WTC11 (cell line): ENCODE results near the gene PLXDC2. TPM values are rescaled to one million over a fixed set of nuclear protein-coding genes. Genes with fewer than 3 reads are reported as not detected.

Experiments used
- ATAC-seq: fragments of 200-7000 bp; cut with Tn5 transposase; 2 replicates; pipeline ENCODE4 v1.10.0; 2021; ENCODE audit warnings: mild to moderate bottlenecking, moderate library complexity
- CTCF ChIA-PET: fragments of 300-600 bp; sonication (Branson Sonifier 250); formaldehyde crosslinking; loops from one replicate; lab custom pipeline; 2021; ENCODE audit warnings: antibody characterized with exemption; lab: Charles Lee
- POLR2A ChIA-PET: fragments of 350-600 bp; sonication (Branson Sonifier 250); formaldehyde crosslinking; loops from one replicate; lab custom pipeline; 2021; ENCODE audit warnings: antibody characterized with exemption; lab: Charles Lee
- DNase-seq: peaks from one replicate; pipeline ENCODE4 v3.0.0; 2021; ENCODE audit warnings: low spot score
- H3K27ac Mint-ChIP-seq: 2 replicates; pipeline ENCODE4 v1.8.0; 2021; ENCODE audit warnings: mixed read lengths
- H3K27me3 Mint-ChIP-seq: 2 replicates; pipeline ENCODE4 v1.8.0; 2021; ENCODE audit warnings: low read depth, mild to moderate bottlenecking, moderate library complexity, mixed read lengths
- H3K36me3 Mint-ChIP-seq: 2 replicates; pipeline ENCODE4 v1.8.0; 2021; ENCODE audit warnings: mixed read lengths
- H3K4me1 Mint-ChIP-seq: 2 replicates; pipeline ENCODE4 v1.8.0; 2022; ENCODE audit warnings: mixed read lengths
- H3K4me3 Mint-ChIP-seq: 2 replicates; pipeline ENCODE4 v1.8.0; 2021; ENCODE audit warnings: mild to moderate bottlenecking, moderate library complexity, mixed read lengths
- H3K9me3 Mint-ChIP-seq: 2 replicates; pipeline ENCODE4 v1.8.0; 2021; ENCODE audit warnings: mixed read lengths
- CREB1 ChIP-seq: sonication (generic); formaldehyde crosslinking; IDR thresholded peaks from 2 replicates; pipeline ENCODE4 v1.8.0; 2023; ENCODE audit warnings: mild to moderate bottlenecking, missing genetic modification reagents
- ESRRA ChIP-seq: sonication (generic); formaldehyde crosslinking; IDR thresholded peaks from 2 replicates; pipeline ENCODE4 v1.8.1; 2022; ENCODE audit warnings: mild to moderate bottlenecking, missing genetic modification reagents, borderline replicate concordance
- ETV6 ChIP-seq: sonication (generic); formaldehyde crosslinking; IDR thresholded peaks from 2 replicates; pipeline ENCODE4 v1.8.1; 2022; ENCODE audit warnings: mild to moderate bottlenecking, missing genetic modification reagents
- FOXK1 ChIP-seq: sonication (generic); formaldehyde crosslinking; IDR thresholded peaks from 2 replicates; pipeline ENCODE4 v1.8.0; 2022; ENCODE audit warnings: mild to moderate bottlenecking, moderate library complexity, missing genetic modification reagents
- GRHL2 ChIP-seq: fragments of 250-450 bp; sonication (Bioruptor Pico); IDR thresholded peaks from 2 replicates; pipeline ENCODE4 v1.8.0; 2022; ENCODE audit warnings: mild to moderate bottlenecking, moderate library complexity; ENCODE audit not compliant: insufficient replicate concordance, severe bottlenecking
- HMGA2 ChIP-seq: fragments of 250-450 bp; sonication (Bioruptor Pico); IDR thresholded peaks from 2 replicates; pipeline ENCODE4 v1.4.0; 2021; ENCODE audit warnings: mild to moderate bottlenecking, moderate library complexity
- JAZF1 ChIP-seq: fragments of 250-450 bp; sonication (Bioruptor Pico); IDR thresholded peaks from 2 replicates; pipeline ENCODE4 v1.9.0; 2021; ENCODE audit warnings: moderate library complexity, mild to moderate bottlenecking, inconsistent platforms
- MXD4 ChIP-seq: fragments of 250-450 bp; sonication (Bioruptor Pico); IDR thresholded peaks from 2 replicates; pipeline ENCODE4 v1.8.0; 2021; ENCODE audit warnings: mild to moderate bottlenecking, moderate library complexity, borderline replicate concordance
- MYBL2 ChIP-seq: sonication (generic); formaldehyde crosslinking; IDR thresholded peaks from 2 replicates; pipeline ENCODE4 v1.8.1; 2023; ENCODE audit warnings: mild to moderate bottlenecking, moderate library complexity, missing genetic modification reagents
- NFE2L1 ChIP-seq: sonication (generic); formaldehyde crosslinking; IDR thresholded peaks from 2 replicates; pipeline ENCODE4 v1.8.1; 2023; ENCODE audit warnings: missing genetic modification reagents
- NR2C2 ChIP-seq: sonication (generic); formaldehyde crosslinking; IDR thresholded peaks from 2 replicates; pipeline ENCODE4 v1.8.0; 2022; ENCODE audit warnings: mild to moderate bottlenecking, missing genetic modification reagents
- OVOL2 ChIP-seq: fragments of 250-450 bp; sonication (Bioruptor Pico); IDR thresholded peaks from 2 replicates; pipeline ENCODE4 v1.9.0; 2021; ENCODE audit warnings: mild to moderate bottlenecking, borderline replicate concordance
- RELA ChIP-seq: sonication (generic); formaldehyde crosslinking; IDR thresholded peaks from 2 replicates; pipeline ENCODE4 v1.8.1; 2022; ENCODE audit warnings: missing genetic modification reagents, mild to moderate bottlenecking, borderline replicate concordance
- TCF7 ChIP-seq: sonication (generic); formaldehyde crosslinking; IDR thresholded peaks from 2 replicates; pipeline ENCODE4 v1.8.0; 2022; ENCODE audit warnings: mild to moderate bottlenecking, low read depth, missing genetic modification reagents, moderate library complexity
- ZNF138 ChIP-seq: sonication (generic); formaldehyde crosslinking; conservative IDR thresholded peaks from 2 replicates; pipeline ENCODE4 v1.8.1; 2022; ENCODE audit warnings: mild to moderate bottlenecking, moderate library complexity, missing genetic modification reagents
- ZNF396 ChIP-seq: fragments of 250-450 bp; sonication (Bioruptor Pico); IDR thresholded peaks from 2 replicates; pipeline ENCODE4 v1.8.0; 2021; ENCODE audit warnings: mild to moderate bottlenecking, moderate library complexity, borderline replicate concordance
- total RNA-seq: library from RNA; stranded (reverse); gene quantifications from 3 replicates; pipeline ENCODE4 v1.2.3, GENCODE V29; 2021
- TF ChIP-seq, protein P1 (sequence below): sonication (generic); formaldehyde crosslinking; conservative IDR thresholded peaks from 2 replicates; pipeline ENCODE4 v1.8.1; 2022; ENCODE audit warnings: mild to moderate bottlenecking, missing genetic modification reagents
- TF ChIP-seq, protein P2 (sequence below): sonication (generic); formaldehyde crosslinking; IDR thresholded peaks from 2 replicates; pipeline ENCODE4 v1.8.0; 2022; ENCODE audit warnings: mild to moderate bottlenecking, missing genetic modification reagents
- TF ChIP-seq, protein P3 (sequence below): sonication (generic); formaldehyde crosslinking; IDR thresholded peaks from 2 replicates; pipeline ENCODE4 v1.8.0; 2023; ENCODE audit warnings: missing genetic modification reagents, mild to moderate bottlenecking, borderline replicate concordance
- TF ChIP-seq, protein P4 (sequence below): fragments of 250-450 bp; sonication (Bioruptor Pico); IDR thresholded peaks from 2 replicates; pipeline ENCODE4 v1.8.0; 2021; ENCODE audit warnings: mild to moderate bottlenecking
- TF ChIP-seq, protein P5 (sequence below): sonication (generic); formaldehyde crosslinking; conservative IDR thresholded peaks from 2 replicates; pipeline ENCODE4 v1.8.1; 2023; ENCODE audit warnings: mild to moderate bottlenecking, low read depth, missing genetic modification reagents, moderate library complexity

The PLXDC2 gene
- total RNA-seq, 1 experiment from 2014 or later: 31.7 TPM

DNA sequence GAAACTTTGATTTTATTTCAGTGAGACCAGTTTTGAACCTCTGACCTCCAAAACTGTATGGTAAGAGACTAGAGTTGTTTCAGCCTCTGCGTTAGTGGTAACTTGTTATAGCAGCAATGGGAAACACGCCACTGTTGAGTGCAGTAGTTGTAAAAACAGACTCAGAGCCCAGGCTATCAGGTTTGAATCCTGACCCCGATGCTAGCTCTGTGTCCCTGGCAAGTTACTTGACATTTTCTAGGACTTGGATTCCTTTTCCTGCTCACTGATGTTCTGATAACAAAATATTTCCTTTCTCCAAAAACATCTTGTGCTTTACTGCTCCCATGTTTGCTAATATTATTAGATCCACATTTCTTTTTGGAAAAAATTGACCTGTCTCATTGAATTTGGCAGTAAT lies 131.0 kb downstream of the PLXDC2 start:
- H3K27ac Mint-ChIP-seq: no peak overlapping the region
- peaks cover 14% of the 10 kb centered on the region for H3K4me1 Mint-ChIP-seq
- CTCF ChIA-PET: interaction anchor here (0.8 to 0.9 kb wide), 2 partner anchors 14 to 16 kb away, joined by 3 to 4 read pairs; no protein-coding TSS in a partner anchor
- TF ChIP-seq NFE2L1 (CRISPR knock-in tag) (no peak), ZNF396 (no peak), NR2C2 (no peak), JAZF1 (no peak)
- no peaks in the 10 kb centered on the region for H3K27me3 Mint-ChIP-seq
- H3K9me3 Mint-ChIP-seq: peaks cover 17% of the 10 kb centered on the region
- no peak overlapping the region for H3K4me3 Mint-ChIP-seq
- H3K36me3 Mint-ChIP-seq: peaks cover 21% of the 10 kb centered on the region
- POLR2A ChIA-PET: no interaction called here
- no peak for DNase-seq
- ATAC-seq: no peak

DNA sequence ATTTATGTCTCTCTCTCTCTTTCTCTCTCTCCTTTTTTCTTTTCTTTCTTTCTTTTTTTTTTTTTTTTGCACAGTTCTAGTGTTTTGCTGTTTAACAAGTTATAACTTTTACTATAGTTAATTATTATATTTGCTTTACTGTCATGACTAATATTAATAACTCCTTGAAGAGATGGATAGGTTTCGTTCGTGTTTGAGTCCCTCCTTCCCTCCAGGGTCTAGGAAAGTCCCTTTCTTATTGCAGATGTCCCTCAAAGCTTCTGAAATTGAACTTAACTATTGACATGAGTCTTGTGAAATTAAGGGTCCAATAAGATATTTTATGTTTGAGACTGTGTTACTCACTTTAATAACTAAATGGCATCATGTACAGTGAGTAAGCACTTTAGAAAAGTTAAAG lies 131.4 kb downstream of the PLXDC2 start:
- no peak for ATAC-seq
- H3K36me3 Mint-ChIP-seq: peaks cover 21% of the 10 kb centered on the region
- H3K27me3 Mint-ChIP-seq: no peaks in the 10 kb centered on the region
- DNase-seq: no peak
- H3K9me3 Mint-ChIP-seq: peaks cover 17% of the 10 kb centered on the region
- POLR2A ChIA-PET: interaction anchor here (0.7 kb wide), 1 partner anchor 107 kb away, joined by 4 read pairs; no protein-coding TSS in a partner anchor
- CTCF ChIA-PET: no interaction called here
- H3K4me3 Mint-ChIP-seq: no peak overlapping the region
- H3K27ac Mint-ChIP-seq: no peak overlapping the region
- H3K4me1 Mint-ChIP-seq: peaks cover 18% of the 10 kb centered on the region
- TF ChIP-seq, protein P1, sequence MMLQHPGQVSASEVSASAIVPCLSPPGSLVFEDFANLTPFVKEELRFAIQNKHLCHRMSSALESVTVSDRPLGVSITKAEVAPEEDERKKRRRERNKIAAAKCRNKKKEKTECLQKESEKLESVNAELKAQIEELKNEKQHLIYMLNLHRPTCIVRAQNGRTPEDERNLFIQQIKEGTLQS (CRISPR knock-in tag): no peak
- TF ChIP-seq, protein P2, sequence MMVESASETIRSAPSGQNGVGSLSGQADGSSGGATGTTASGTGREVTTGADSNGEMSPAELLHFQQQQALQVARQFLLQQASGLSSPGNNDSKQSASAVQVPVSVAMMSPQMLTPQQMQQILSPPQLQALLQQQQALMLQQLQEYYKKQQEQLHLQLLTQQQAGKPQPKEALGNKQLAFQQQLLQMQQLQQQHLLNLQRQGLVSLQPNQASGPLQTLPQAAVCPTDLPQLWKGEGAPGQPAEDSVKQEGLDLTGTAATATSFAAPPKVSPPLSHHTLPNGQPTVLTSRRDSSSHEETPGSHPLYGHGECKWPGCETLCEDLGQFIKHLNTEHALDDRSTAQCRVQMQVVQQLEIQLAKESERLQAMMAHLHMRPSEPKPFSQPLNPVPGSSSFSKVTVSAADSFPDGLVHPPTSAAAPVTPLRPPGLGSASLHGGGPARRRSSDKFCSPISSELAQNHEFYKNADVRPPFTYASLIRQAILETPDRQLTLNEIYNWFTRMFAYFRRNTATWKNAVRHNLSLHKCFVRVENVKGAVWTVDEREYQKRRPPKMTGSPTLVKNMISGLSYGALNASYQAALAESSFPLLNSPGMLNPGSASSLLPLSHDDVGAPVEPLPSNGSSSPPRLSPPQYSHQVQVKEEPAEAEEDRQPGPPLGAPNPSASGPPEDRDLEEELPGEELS (CRISPR knock-in tag): no peak
- TF ChIP-seq ETV6 (CRISPR knock-in tag) (no peak), MYBL2 (CRISPR knock-in tag) (no peak), ESRRA (CRISPR knock-in tag) (no peak), HMGA2 (no peak), ZNF396 (no peak), MXD4 (no peak), ZNF138 (no peak), GRHL2 (CRISPR knock-in tag) (no peak), FOXK1 (CRISPR knock-in tag) (no peak), RELA (no peak), CREB1 (CRISPR knock-in tag) (no peak), OVOL2 (CRISPR knock-in tag) (no peak), TCF7 (CRISPR knock-in tag) (no peak)
- TF ChIP-seq, protein P3, sequence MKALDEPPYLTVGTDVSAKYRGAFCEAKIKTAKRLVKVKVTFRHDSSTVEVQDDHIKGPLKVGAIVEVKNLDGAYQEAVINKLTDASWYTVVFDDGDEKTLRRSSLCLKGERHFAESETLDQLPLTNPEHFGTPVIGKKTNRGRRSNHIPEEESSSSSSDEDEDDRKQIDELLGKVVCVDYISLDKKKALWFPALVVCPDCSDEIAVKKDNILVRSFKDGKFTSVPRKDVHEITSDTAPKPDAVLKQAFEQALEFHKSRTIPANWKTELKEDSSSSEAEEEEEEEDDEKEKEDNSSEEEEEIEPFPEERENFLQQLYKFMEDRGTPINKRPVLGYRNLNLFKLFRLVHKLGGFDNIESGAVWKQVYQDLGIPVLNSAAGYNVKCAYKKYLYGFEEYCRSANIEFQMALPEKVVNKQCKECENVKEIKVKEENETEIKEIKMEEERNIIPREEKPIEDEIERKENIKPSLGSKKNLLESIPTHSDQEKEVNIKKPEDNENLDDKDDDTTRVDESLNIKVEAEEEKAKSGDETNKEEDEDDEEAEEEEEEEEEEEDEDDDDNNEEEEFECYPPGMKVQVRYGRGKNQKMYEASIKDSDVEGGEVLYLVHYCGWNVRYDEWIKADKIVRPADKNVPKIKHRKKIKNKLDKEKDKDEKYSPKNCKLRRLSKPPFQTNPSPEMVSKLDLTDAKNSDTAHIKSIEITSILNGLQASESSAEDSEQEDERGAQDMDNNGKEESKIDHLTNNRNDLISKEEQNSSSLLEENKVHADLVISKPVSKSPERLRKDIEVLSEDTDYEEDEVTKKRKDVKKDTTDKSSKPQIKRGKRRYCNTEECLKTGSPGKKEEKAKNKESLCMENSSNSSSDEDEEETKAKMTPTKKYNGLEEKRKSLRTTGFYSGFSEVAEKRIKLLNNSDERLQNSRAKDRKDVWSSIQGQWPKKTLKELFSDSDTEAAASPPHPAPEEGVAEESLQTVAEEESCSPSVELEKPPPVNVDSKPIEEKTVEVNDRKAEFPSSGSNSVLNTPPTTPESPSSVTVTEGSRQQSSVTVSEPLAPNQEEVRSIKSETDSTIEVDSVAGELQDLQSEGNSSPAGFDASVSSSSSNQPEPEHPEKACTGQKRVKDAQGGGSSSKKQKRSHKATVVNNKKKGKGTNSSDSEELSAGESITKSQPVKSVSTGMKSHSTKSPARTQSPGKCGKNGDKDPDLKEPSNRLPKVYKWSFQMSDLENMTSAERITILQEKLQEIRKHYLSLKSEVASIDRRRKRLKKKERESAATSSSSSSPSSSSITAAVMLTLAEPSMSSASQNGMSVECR: no peak
- TF ChIP-seq, protein P4, sequence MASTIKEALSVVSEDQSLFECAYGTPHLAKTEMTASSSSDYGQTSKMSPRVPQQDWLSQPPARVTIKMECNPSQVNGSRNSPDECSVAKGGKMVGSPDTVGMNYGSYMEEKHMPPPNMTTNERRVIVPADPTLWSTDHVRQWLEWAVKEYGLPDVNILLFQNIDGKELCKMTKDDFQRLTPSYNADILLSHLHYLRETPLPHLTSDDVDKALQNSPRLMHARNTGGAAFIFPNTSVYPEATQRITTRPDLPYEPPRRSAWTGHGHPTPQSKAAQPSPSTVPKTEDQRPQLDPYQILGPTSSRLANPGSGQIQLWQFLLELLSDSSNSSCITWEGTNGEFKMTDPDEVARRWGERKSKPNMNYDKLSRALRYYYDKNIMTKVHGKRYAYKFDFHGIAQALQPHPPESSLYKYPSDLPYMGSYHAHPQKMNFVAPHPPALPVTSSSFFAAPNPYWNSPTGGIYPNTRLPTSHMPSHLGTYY (CRISPR knock-in tag): no peak
- TF ChIP-seq, protein P5, sequence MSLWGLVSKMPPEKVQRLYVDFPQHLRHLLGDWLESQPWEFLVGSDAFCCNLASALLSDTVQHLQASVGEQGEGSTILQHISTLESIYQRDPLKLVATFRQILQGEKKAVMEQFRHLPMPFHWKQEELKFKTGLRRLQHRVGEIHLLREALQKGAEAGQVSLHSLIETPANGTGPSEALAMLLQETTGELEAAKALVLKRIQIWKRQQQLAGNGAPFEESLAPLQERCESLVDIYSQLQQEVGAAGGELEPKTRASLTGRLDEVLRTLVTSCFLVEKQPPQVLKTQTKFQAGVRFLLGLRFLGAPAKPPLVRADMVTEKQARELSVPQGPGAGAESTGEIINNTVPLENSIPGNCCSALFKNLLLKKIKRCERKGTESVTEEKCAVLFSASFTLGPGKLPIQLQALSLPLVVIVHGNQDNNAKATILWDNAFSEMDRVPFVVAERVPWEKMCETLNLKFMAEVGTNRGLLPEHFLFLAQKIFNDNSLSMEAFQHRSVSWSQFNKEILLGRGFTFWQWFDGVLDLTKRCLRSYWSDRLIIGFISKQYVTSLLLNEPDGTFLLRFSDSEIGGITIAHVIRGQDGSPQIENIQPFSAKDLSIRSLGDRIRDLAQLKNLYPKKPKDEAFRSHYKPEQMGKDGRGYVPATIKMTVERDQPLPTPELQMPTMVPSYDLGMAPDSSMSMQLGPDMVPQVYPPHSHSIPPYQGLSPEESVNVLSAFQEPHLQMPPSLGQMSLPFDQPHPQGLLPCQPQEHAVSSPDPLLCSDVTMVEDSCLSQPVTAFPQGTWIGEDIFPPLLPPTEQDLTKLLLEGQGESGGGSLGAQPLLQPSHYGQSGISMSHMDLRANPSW (CRISPR knock-in tag): no peak
